GM21717 (cell line): ENCODE measurements around the gene SMR3B.

Experiments
- ATAC-seq: cut with Tn5 transposase; IDR thresholded peaks from one replicate; pipeline ENCODE4 v1.9.1; 2021; ENCODE audit warnings: mild to moderate bottlenecking, moderate library complexity; ENCODE audit not compliant: unreplicated experiment

The SMR3B gene

DNA sequence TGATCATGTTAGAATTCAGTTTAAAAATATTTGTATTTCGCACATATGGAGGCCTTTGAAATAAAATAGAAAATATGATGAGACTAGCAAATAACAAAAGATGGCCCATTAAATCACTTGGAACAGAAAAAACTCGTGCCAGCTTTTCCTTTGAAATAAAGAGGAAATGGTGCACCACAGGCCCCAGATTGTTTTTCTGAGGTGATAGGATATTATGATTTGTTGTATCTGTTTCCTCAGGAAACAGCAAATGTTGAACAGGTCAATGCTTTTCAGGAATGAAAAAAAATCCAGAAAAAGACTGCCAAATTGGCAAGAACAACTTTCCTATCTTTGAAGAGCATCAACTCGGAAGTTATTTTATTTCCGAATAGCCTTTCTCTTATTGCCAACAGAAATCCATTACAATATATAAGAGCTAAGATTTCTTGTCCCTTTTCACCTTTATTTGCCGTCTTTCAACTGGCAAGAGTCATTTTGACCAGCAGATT is at the start of gene SMR3B:
SMR3B (plus strand) TSS at position 441 of the 491 bp plus-strand sequence. CDS start 1,380 bp downstream, outside the sequence.
- ATAC-seq = no peak

GRCh38 chr4:70334681-70335080 is 48.2 kb upstream of the SMR3B start, which contains the start of gene CABS1:
Gene CABS1 (plus strand): TSS chr4:70334981. CDS start chr4:70335040, 59 bp downstream.
- no peak for ATAC-seq

- no peak for ATAC-seq
These were observed 46.9 kb upstream of the SMR3B start for GRCh38 chr4:70336043-70336442.

- ATAC-seq = no peak
These were observed 45.0 kb upstream of the SMR3B start for GRCh38 chr4:70337886-70338420.

- ATAC-seq = no peak
These were observed 26.7 kb upstream of the SMR3B start for GRCh38 chr4:70356185-70356584.

- ATAC-seq = no peak
These were observed 23.7 kb upstream of the SMR3B start for GRCh38 chr4:70359115-70359661.

DNA sequence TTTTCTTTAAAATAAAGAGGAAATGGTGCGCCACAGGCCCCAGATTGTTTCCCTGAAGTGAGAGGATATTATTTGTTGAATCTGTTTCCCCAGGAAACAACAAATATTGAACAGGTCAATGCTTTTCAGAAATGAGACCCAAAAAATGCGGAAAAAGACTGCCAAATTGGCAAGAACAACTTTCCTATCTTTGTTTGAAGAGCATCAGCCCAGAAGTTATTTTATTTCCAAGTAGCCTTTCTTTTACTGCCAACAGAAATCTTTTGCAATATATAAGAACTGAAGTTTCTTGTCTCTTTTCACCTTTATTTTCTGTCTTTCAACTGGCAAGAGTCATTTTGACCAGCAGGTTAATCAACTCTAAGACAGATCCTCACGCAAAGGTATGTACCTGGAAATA is 22.5 kb upstream of the SMR3B start, which contains the start of gene SMR3A:
SMR3A (plus strand) TSS at position 301 of the 400 bp plus-strand sequence. CDS start 1,356 bp downstream, outside the sequence.
- no peak for ATAC-seq

- no peak for ATAC-seq
These were observed 18.9 kb upstream of the SMR3B start for GRCh38 chr4:70364002-70364401.

DNA sequence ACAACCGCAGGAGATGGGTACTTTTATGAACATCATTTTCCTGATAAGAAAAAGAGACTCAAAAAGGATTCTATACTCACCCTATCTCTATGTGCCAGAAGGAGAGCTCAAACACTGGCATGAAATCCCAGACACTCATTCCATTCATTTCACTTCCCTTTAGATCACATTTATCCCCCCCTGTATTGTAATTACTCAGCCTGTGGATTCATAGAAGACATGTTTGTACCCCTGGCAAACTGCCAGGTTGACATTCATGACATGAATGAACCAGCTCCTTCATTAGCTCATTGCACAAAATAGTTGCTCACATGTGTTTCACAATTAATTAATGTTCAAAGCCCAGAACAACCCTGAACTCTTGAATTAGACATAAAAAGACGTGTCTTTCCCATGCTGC is 17.5 kb upstream of the SMR3B start:
- no peak for ATAC-seq

DNA sequence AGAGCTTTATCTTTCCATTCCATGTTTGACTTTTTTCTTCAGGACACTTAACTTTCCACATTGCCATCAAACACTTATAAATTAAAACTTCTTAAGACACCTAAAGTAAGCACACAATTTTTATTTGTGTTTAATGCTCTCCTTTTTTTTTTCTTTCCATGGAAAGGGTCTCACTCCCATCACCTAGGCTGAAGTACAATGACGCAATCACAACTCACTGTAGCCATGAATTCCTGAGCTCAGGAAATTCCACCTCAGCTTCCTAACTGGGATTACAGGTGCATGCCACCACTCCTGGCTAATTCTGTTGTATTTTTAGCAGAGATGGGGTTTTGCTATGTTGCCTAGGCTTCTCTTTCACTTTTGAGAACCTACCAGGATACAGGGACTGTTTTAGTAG is 15.1 kb upstream of the SMR3B start:
- no peak for ATAC-seq

GRCh38 chr4:70371987-70372386 is 10.9 kb upstream of the SMR3B start:
- ATAC-seq = no peak

DNA sequence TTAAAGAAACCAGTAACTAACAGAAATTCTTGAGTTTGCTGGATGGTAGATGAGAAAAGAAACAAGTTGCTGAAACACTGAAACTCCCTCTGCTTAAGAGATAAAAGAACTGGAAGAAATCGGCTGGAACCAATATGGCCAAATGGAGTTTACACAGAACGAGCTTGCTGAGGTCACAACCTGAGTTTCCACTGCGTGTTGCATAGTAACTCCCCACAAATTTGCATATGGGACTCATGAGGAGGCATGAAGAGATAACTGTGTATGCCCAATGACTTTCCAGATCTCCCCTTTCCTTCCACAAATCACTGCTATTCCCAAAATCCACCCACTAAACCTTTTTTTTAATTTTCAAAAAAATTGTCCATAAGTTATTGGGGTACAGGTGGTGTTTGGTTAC is 10.2 kb upstream of the SMR3B start:
- no peak for ATAC-seq

GRCh38 chr4:70380578-70380977 is 2.4 kb upstream of the SMR3B start:
- no peak for ATAC-seq

DNA sequence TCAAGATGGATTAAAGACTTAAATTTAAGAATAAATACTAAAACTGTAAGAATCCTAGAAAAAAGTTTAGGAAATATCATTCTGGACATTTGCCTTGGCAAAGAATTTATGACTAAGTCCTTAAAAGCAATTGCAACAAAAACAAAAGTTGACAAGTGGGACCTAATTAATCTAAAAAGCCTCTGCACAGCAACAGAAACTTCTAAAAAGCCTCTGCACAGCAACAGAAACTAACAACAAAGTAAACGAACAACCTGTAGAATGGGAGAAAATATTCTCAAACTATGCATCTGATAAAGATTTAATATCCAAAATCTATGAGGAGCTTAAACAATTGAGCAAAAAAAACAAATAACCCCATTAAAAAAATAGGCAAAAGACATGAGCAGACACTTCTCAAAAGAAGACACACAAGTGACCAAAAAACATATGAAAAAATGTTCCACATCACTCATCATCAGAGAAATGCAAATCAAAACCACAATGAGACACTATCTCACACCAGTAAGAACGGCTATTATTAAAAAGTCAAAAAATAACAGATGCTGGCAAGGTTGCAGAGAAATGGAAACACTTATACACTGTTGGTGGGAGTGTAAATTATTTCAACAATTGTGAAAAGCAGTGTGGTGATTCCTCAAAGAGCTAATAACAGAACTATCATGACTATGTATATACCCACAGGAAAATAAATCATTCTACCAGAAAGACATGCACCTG is 9.3 kb downstream of the SMR3B start:
- ATAC-seq = peak; percentile 49

DNA sequence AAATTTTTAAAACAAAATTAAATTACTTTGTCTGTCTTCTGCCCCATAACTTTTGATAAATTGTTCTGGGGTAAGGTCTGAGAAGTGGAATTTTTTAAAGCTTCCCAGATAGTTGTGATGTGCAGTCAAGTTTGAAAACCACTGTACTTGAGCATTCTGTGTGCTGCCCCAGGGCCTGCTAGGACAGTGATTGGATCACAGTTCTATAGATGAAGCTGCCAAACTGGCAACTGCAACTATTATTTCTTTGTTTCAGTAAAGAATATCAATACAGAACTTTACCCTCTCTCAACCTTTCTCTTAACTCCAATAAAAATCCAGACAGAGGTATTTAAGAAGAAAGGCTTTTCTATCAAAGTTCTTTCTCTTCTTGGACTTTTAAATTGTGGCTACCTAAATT is 14.6 kb downstream of the SMR3B start, which contains the start of gene OPRPN:
OPRPN (plus strand) TSS at position 361 of the 400 bp plus-strand sequence. CDS start 1,346 bp downstream, outside the sequence.
- no peak for ATAC-seq

GRCh38 chr4:70399319-70399718 is 16.4 kb downstream of the SMR3B start:
- no peak for ATAC-seq

DNA sequence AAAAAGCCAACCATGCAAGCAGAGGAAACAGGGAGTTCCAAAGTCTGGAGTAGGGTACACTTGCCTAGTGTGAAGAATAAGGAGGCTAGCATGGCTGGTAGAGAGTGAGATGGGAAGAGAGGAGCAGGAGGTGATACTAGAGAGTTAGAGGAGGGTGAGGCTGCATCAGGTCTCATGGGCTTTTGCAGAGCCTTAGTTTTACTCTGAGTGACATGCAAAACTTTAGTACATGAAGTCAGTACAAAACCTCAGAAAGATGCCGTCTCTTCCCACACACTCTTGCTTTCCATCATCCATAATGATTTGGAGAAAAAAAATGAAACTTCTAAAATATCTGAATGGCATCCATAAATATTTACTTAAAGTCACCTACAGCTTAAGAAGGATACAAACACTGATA is 19.8 kb downstream of the SMR3B start:
- no peak for ATAC-seq

DNA sequence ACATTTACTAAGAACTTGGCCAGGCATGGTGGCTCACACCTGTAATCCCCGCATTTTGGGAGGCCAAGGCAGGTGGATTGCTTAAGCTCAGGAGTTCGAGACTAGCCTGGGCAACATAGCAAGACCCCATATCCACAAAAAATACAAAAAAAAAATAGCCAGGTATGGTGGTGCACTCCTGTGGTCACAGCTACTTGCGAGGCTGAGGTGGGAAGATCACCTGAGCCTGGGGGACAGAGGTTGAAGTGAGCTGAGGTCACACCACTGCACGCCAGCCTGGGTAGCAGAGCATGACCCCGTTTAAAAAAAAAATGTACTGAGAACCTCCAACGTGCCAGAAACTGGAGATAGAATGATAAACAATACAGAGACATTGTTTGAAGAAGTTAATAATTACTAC is 22.8 kb downstream of the SMR3B start:
- ATAC-seq = no peak

DNA sequence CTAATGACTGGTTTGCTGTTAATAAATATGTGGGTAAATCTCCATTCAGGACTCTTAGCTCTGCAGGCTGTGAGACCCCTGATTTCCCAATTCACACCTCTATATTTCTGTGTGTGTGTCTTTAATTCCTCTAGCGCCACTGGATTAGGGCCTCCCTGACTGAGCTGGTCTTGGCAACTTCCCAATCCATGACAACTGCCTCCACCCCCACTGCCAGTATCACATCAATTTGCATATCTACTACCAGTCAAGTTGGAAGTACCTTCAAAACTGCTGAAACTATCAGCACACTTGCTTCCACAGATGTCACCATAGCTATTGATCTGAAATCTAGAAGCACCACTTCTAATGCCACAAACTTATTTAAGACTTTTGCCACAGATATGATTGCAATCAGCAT is 42.4 kb downstream of the SMR3B start:
- no peak for ATAC-seq

GRCh38 chr4:70426789-70427188 is 43.9 kb downstream of the SMR3B start:
- no peak for ATAC-seq

GRCh38 chr4:70437197-70437596 is 54.3 kb downstream of the SMR3B start:
- no peak for ATAC-seq
